ENCODE results near the gene GFPT1.

The GFPT1 gene

GRCh38 chr2:69291004-69291650 is 95.9 kb downstream of the GFPT1 start:
- no peak for DNase-seq (ENCODE audit: low spot score)

DNA sequence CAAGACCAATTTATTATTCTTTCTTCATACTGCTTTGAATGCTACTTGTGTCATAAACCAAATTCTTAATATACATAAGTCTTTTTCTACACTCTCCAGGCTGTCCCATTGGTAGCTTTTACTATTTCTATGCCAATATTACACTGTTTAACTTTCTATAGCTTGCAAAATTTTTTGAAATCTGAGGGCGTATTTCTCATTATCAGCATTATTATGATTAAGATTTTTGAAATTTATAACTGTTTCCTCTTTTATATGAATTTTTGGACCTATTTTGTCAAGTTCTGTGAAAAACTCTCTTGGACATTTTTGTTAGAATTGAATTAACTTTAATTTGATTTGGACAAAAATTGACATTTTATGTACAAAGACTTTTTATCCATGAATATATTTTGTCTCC is 98.6 kb downstream of the GFPT1 start:
- no peak for DNase-seq (ENCODE audit: low spot score)

- DNase-seq (ENCODE audit: low spot score): no peak
Measured at GRCh38 chr2:69287544-69287943, 99.5 kb downstream of the GFPT1 start.

GRCh38 chr2:69285379-69285894 is 101.6 kb downstream of the GFPT1 start:
- no peak for DNase-seq (ENCODE audit: low spot score)

GRCh38 chr2:69280796-69281412 is 106.1 kb downstream of the GFPT1 start:
- no peak for DNase-seq (ENCODE audit: low spot score)

DNA sequence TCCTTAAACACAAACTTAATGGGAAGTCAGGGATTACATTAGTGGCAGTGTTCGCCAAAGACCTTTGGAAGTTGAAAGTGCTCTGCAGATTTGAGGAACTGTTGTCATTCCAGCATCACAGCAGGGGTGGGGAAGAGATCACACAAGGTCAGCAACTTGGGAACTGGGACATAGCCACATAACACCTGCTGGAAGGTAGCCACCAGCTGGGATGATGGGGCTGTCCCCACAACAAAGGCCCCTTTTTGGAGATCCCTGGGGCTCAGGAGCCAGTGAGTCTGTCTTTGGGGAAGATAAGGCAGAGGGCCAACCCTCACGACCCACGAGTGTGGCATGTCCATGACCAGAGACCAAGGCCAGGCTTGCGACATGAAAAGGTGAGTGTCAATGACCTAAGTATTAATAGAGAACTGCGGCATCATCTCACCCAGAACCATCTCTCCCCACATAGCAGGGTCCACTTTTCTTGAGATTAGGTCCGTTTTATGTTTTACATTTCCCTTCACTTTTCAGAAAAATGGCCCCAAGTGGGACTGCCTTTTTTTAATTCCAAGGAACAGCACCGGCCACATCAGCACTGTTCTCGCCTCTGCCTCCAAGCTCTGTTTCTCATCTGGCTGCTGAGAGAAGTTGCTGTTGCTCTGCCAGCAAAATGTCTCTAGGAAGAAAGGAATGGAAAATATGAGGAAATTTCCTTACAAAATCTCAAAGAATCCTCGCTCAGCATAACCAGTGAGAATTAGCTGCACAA is 106.9 kb downstream of the GFPT1 start:
- DNase-seq (ENCODE audit: low spot score): no peak

GRCh38 chr2:69279211-69279610 is 107.8 kb downstream of the GFPT1 start:
- DNase-seq (ENCODE audit: low spot score): no peak

DNA sequence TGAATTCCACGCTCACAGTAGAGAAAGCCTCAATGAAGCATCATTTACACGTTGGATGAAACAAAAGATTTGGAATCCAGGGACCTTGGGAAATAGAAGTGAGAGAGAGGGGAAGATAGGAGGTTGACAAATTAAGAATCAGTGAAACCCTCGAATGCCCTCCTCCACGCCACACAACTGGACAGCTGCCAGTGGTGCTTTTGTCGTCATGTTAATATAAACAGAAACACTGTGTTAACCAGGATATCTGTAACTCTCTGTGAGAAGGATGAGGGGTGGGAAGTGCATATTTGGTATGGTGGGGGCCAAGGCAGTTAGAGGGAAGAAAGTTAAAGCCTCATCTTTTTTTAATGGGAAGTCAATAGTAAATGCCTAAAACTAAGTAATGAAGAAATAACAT is 108.7 kb downstream of the GFPT1 start:
- no peak for DNase-seq (ENCODE audit: low spot score)

GRCh38 chr2:69275490-69275889 is 111.5 kb downstream of the GFPT1 start:
- DNase-seq (ENCODE audit: low spot score): no peak

GRCh38 chr2:69272803-69273471 is 114.1 kb downstream of the GFPT1 start:
- DNase-seq (ENCODE audit: low spot score): peak; percentile 1

- DNase-seq (ENCODE audit: low spot score): no peak
Measured at GRCh38 chr2:69271831-69272257, 115.2 kb downstream of the GFPT1 start.

All from SW480 (cell line).